ENCODE measurements around the gene COQ5. TPM values are rescaled to one million over a fixed set of nuclear protein-coding genes. Genes with fewer than 3 reads are reported as not detected.

COQ5 gene
- total RNA-seq: 24.1 TPM
- long read RNA-seq, transcript COQ5-201 (7 exons, 1,535 nt): major isoform, 38 of 46 reads
- long read RNA-seq, partial matches to known transcripts: 0 of 46 reads
- long read RNA-seq, other reads (novel, unspliced or antisense): 8 of 46 reads

GRCh38 chr12:120528861-120529525 lies at the start of gene COQ5:
Gene COQ5, minus strand, starts transcription at chr12:120529158. Its CDS starts 17 bp downstream, at chr12:120529141.
- peaks cover 13% of the 10 kb centered on the region for H3K4me1 ChIP-seq
- intact Hi-C loops (cut with DNase I): no loop called here
- peak within 1 kb of the TSS; percentile 90 for H3K27ac ChIP-seq
- no peaks in the 10 kb centered on the region for H3K9me3 ChIP-seq
- H3K36me3 ChIP-seq: peaks cover 3% of the 10 kb centered on the region
- DNase-seq (peak; percentile 94), ATAC-seq (peak; percentile 96 to 98)
- no peaks in the 10 kb centered on the region for H3K27me3 ChIP-seq (ENCODE audit: low read depth)
- no peak for TF ChIP-seq CTCF (IDR thresholded peaks at IDR 0.05)
- H3K4me3 ChIP-seq: peak within 1 kb of the TSS; percentile 79

- intact Hi-C loops (cut with DNase I): no loop called here
- H3K9me3 ChIP-seq: no peaks in the 10 kb centered on the region
- no peak overlapping the region for H3K4me3 ChIP-seq
- TF ChIP-seq CTCF (IDR thresholded peaks at IDR 0.05): no peak
- DNase-seq (no peak), ATAC-seq (no peak)
- peaks cover 100% of the 10 kb centered on the region for H3K36me3 ChIP-seq
- H3K27ac ChIP-seq: no peak overlapping the region
- no peaks in the 10 kb centered on the region for H3K4me1 ChIP-seq
- no peaks in the 10 kb centered on the region for H3K27me3 ChIP-seq (ENCODE audit: low read depth)
Observed at GRCh38 chr12:120574106-120574505, 45.1 kb upstream of the COQ5 start.

- no peak overlapping the region for H3K4me3 ChIP-seq
- DNase-seq (no peak), ATAC-seq (no peak)
- no peaks in the 10 kb centered on the region for H3K27me3 ChIP-seq (ENCODE audit: low read depth)
- peaks cover 100% of the 10 kb centered on the region for H3K36me3 ChIP-seq
- TF ChIP-seq CTCF (IDR thresholded peaks at IDR 0.05): no peak
- intact Hi-C loops (cut with DNase I): no loop called here
- H3K4me1 ChIP-seq: no peaks in the 10 kb centered on the region
- H3K27ac ChIP-seq: no peak overlapping the region
- no peaks in the 10 kb centered on the region for H3K9me3 ChIP-seq
Observed at GRCh38 chr12:120573560-120573959, 44.6 kb upstream of the COQ5 start.

GRCh38 chr12:120571299-120571698 lies 42.3 kb upstream of the COQ5 start:
- intact Hi-C loops (cut with DNase I): no loop called here
- no peaks in the 10 kb centered on the region for H3K4me1 ChIP-seq
- H3K4me3 ChIP-seq: no peak overlapping the region
- TF ChIP-seq CTCF (IDR thresholded peaks at IDR 0.05): no peak
- ATAC-seq (no peak), DNase-seq (no peak)
- H3K27ac ChIP-seq: no peak overlapping the region
- H3K36me3 ChIP-seq: peaks cover 100% of the 10 kb centered on the region
- H3K9me3 ChIP-seq: no peaks in the 10 kb centered on the region
- H3K27me3 ChIP-seq (ENCODE audit: low read depth): no peaks in the 10 kb centered on the region

GRCh38 chr12:120563495-120563894 lies 34.5 kb upstream of the COQ5 start:
- no peak for ATAC-seq
- H3K27me3 ChIP-seq (ENCODE audit: low read depth): no peaks in the 10 kb centered on the region
- no peak for DNase-seq

More at GRCh38 chr12:120563495-120563894, 34.5 kb upstream of the COQ5 start:
- no peak for TF ChIP-seq CTCF (IDR thresholded peaks at IDR 0.05)
- intact Hi-C loops (cut with DNase I): no loop called here
- Histone ChIP-seq H3K4me3 (no peak overlapping the region), H3K27ac (no peak overlapping the region), H3K36me3 (peaks cover 100% of the 10 kb centered on the region), H3K9me3 (no peaks in the 10 kb centered on the region), H3K4me1 (no peaks in the 10 kb centered on the region)

Measured in lower lobe of right lung (tissue), 2 donors.